Thyroid gland (tissue), 4 donors: ENCODE measurements around the gene PTPN3. TPM values are rescaled to one million over a fixed set of nuclear protein-coding genes. Genes with fewer than 3 reads are reported as not detected.

Experiments
- DNase-seq, 2 donors: peaks; one replicate each; pipeline ENCODE4 v3.0.0-alpha.2; 2019
- H3K27ac ChIP-seq, 3 donors: fragments of 200-600 bp; sonication (generic); 1 replicate in 2 of 3; 2 replicates in 1 of 3; pipeline ENCODE4 v1.5.1; 2016 to 2019; ENCODE audit warnings: mild to moderate bottlenecking in 1 of 3, moderate library complexity in 1 of 3
- H3K27me3 ChIP-seq: fragments of 200-600 bp; sonication (generic); one replicate; pipeline ENCODE4 v1.5.1; 2019
- H3K36me3 ChIP-seq, 2 donors: fragments of 200-600 bp; sonication (generic); one replicate each; pipeline ENCODE4 v1.5.1; 2016 to 2019
- H3K4me1 ChIP-seq, 2 donors: fragments of 200-600 bp; sonication (generic); one replicate each; pipeline ENCODE4 v1.5.1; 2017 to 2019
- H3K4me3 ChIP-seq, 3 donors: fragments of 200-600 bp; sonication (generic); replicated peaks in 1 of 3; 1 replicate in 2 of 3; 2 replicates in 1 of 3; pipeline ENCODE4 v1.5.1; 2016; ENCODE audit warnings: mild to moderate bottlenecking in 1 of 3
- H3K9me3 ChIP-seq: fragments of 200-600 bp; sonication (generic); one replicate; pipeline ENCODE4 v1.5.1; 2017
- CTCF ChIP-seq, 6 experiments: fragments of 200-600 bp in 3 of 6; fragments of 450-650 bp in 3 of 6; sonication (generic) in 3 of 6; IDR thresholded peaks; one replicate each; pipeline ENCODE4 v1.5.1; 2016 to 2019; ENCODE audit warnings: antibody characterized with exemption in 6 of 6, mild to moderate bottlenecking in 2 of 6, inconsistent platforms in 1 of 6, moderate library complexity in 1 of 6
- POLR2A ChIP-seq, 2 donors: fragments of 450-650 bp; IDR thresholded peaks; one replicate each; pipeline ENCODE4 v1.6.1; 2017; ENCODE audit warnings: antibody characterized with exemption in 2 of 2, mild to moderate bottlenecking in 2 of 2, moderate library complexity in 1 of 2
- WGBS, 2 donors: methylation state at CpG; one replicate each; pipeline ENCODE4 v1.1.5; 2017; 5-methylcytosine and 5-hydroxymethylcytosine counted together
- intact Hi-C: fragments of 100-400 bp; cut with DNase I; formaldehyde crosslinking; loops from one replicate; pipeline ENCODE4 v1.15.1; 2023
- total RNA-seq, 4 donors: library from RNA; depleted of rRNA; stranded (reverse); fragments of >200 nt; gene quantifications; one replicate each; pipeline ENCODE4 v1.2.3, GENCODE V29; 2016

The PTPN3 gene
- total RNA-seq, 4 donors from 2014 or later = 18.6 to 22.0 (median 21.3) TPM

- WGBS, 2 donors = 98% methylated on average over 3 of the region's 3 CpGs
- no peaks in the 10 kb centered on the region for H3K4me1 ChIP-seq
- H3K9me3 ChIP-seq = no peaks in the 10 kb centered on the region
- TF ChIP-seq POLR2A (IDR thresholded peaks at IDR 0.05) (no peak), CTCF (IDR thresholded peaks at IDR 0.05) (no peak)
- intact Hi-C loops = no loop called here
- H3K4me3 ChIP-seq = no peak overlapping the region
- H3K36me3 ChIP-seq = peaks cover 56 to 71% of the 10 kb centered on the region in 2 donors
- H3K27ac ChIP-seq = no peak overlapping the region
- H3K27me3 ChIP-seq = no peaks in the 10 kb centered on the region
- no peak for DNase-seq
These were observed 115.5 kb downstream of the PTPN3 start for GRCh38 chr9:109382585-109382984.

GRCh38 chr9:109382182-109382581 lies 115.9 kb downstream of the PTPN3 start:
- peaks cover 56 to 69% of the 10 kb centered on the region in 2 donors for H3K36me3 ChIP-seq
- TF ChIP-seq CTCF (IDR thresholded peaks at IDR 0.05) = no peak
- no peak for TF ChIP-seq POLR2A (IDR thresholded peaks at IDR 0.05)
- H3K27ac ChIP-seq = no peak overlapping the region
- DNase-seq = no peak
- WGBS, 2 donors = 90 to 95% methylated on average over 13 of the region's 13 CpGs
- no peaks in the 10 kb centered on the region for H3K4me1 ChIP-seq
- no peaks in the 10 kb centered on the region for H3K9me3 ChIP-seq
- H3K27me3 ChIP-seq = no peaks in the 10 kb centered on the region
- intact Hi-C loops = no loop called here
- H3K4me3 ChIP-seq = no peak overlapping the region

GRCh38 chr9:109381011-109381729 lies 116.9 kb downstream of the PTPN3 start:
- Histone ChIP-seq H3K27ac (no peak overlapping the region), H3K9me3 (no peaks in the 10 kb centered on the region), H3K4me1 (no peaks in the 10 kb centered on the region), H3K27me3 (no peaks in the 10 kb centered on the region), H3K4me3 (no peak overlapping the region), H3K36me3 (peaks cover 50 to 59% of the 10 kb centered on the region in 2 donors)
- no peak for TF ChIP-seq POLR2A (IDR thresholded peaks at IDR 0.05)
- no peak for DNase-seq
- 81 to 83% methylated on average over 13 of the region's 13 CpGs for WGBS, 2 donors
- intact Hi-C loops = no loop called here

GRCh38 chr9:109379513-109379912 lies 118.6 kb downstream of the PTPN3 start:
- H3K27ac ChIP-seq = no peak overlapping the region
- H3K4me3 ChIP-seq = no peak overlapping the region
- no peaks in the 10 kb centered on the region for H3K27me3 ChIP-seq
- 92 to 95% methylated on average over 7 of the region's 7 CpGs for WGBS, 2 donors
- H3K4me1 ChIP-seq = no peaks in the 10 kb centered on the region
- H3K9me3 ChIP-seq = no peaks in the 10 kb centered on the region
- intact Hi-C loops = no loop called here
- no peak for DNase-seq
- H3K36me3 ChIP-seq = peaks cover 36 to 45% of the 10 kb centered on the region in 2 donors
- no peak for TF ChIP-seq CTCF (IDR thresholded peaks at IDR 0.05)
- no peak for TF ChIP-seq POLR2A (IDR thresholded peaks at IDR 0.05)

- peaks cover 24 to 36% of the 10 kb centered on the region in 2 donors for H3K36me3 ChIP-seq
- intact Hi-C loops = no loop called here
- no peak for DNase-seq
These were observed 119.8 kb downstream of the PTPN3 start for GRCh38 chr9:109378316-109378715.

More at GRCh38 chr9:109378316-109378715, 119.8 kb downstream of the PTPN3 start:
- Histone ChIP-seq H3K27ac (no peak overlapping the region), H3K27me3 (no peaks in the 10 kb centered on the region), H3K4me3 (no peak overlapping the region), H3K4me1 (no peaks in the 10 kb centered on the region), H3K9me3 (no peaks in the 10 kb centered on the region)
- no peak for TF ChIP-seq CTCF (IDR thresholded peaks at IDR 0.05)
- no peak for TF ChIP-seq POLR2A (IDR thresholded peaks at IDR 0.05)
- WGBS, 2 donors = 86 to 88% methylated on average over 4 of the region's 4 CpGs
